NT2/D1 (cell line): ENCODE results near the gene NPIPB6.

Experiments used
- YY1 ChIP-seq: IDR thresholded peaks from 2 replicates; pipeline ENCODE4 v1.6.1; 2011; ENCODE audit not compliant: insufficient read length, insufficient read depth
- ZNF274 ChIP-seq: IDR thresholded peaks from 2 replicates; pipeline ENCODE4 v1.6.1; 2011; ENCODE audit warnings: mild to moderate bottlenecking, low read depth, low read length

- TF ChIP-seq YY1 (no peak), ZNF274 (no peak)
These were observed 52.5 kb downstream of the NPIPB6 start for GRCh38 chr16:28310796-28311195.
